Muscle layer of duodenum (tissue), 2 donors: ENCODE measurements around the gene ARRDC1.

Experiments
- H3K27ac ChIP-seq: one replicate; pipeline ENCODE4 v1.7.0; 2013; ENCODE audit warnings: mild to moderate bottlenecking, low read length
- H3K27me3 ChIP-seq: one replicate; pipeline ENCODE4 v1.7.0; 2013; ENCODE audit warnings: low read depth, mild to moderate bottlenecking, control low read depth, low read length
- H3K36me3 ChIP-seq, 2 donors: one replicate each; pipeline ENCODE4 v1.7.0; 2013; ENCODE audit warnings: low read length in 2 of 2, control low read depth in 1 of 2, mild to moderate bottlenecking in 1 of 2; ENCODE audit not compliant: insufficient read depth in 2 of 2, control insufficient read depth in 1 of 2
- H3K4me1 ChIP-seq, 2 donors: one replicate each; pipeline ENCODE4 v1.7.0; 2013; ENCODE audit warnings: low read length in 2 of 2, mild to moderate bottlenecking in 2 of 2, control low read depth in 1 of 2, moderate library complexity in 1 of 2; ENCODE audit not compliant: insufficient read depth in 2 of 2, control insufficient read depth in 1 of 2
- H3K4me3 ChIP-seq, 2 donors: one replicate each; pipeline ENCODE4 v1.7.0; 2013; ENCODE audit warnings: low read length in 2 of 2, low read depth in 1 of 2, mild to moderate bottlenecking in 1 of 2
- H3K9me3 ChIP-seq, 2 donors: one replicate each; pipeline ENCODE4 v1.7.0; 2013; ENCODE audit warnings: low read length in 2 of 2, control low read depth in 1 of 2, mild to moderate bottlenecking in 1 of 2; ENCODE audit not compliant: control insufficient read depth in 1 of 2
- donor health status: healthy.

ARRDC1 gene

GRCh38 chr9:137663584-137663983, 58.1 kb downstream of the ARRDC1 start:
- H3K27ac ChIP-seq: no peak overlapping the region

DNA sequence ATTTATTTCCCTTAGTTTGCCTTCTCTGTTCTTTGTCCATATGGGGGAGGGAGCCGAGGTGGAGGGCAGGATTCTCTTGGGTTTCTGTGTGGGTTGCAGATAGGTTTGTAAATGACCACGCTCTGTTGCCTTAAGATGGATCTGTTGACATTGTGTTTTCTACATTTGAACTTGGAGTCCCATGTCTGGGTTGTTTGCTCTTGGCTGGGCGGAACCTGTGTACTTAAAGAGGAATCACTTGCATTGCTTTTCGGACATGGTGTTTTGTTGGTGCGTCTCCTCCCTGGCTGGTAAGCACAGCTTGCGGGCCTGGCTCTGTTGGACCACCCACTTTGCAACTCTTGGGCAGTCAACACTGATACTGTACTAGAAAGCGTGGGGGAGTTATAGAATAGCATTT, 59.2 kb downstream of the ARRDC1 start:
- H3K4me3 ChIP-seq: no peak overlapping the region
- H3K4me1 ChIP-seq: peaks cover 0 to 41% of the 10 kb centered on the region in 2 donors
- no peaks in the 10 kb centered on the region for H3K36me3 ChIP-seq
- no peaks in the 10 kb centered on the region for H3K9me3 ChIP-seq
- no peak overlapping the region for H3K27ac ChIP-seq
- no peaks in the 10 kb centered on the region for H3K27me3 ChIP-seq

More at GRCh38 chr9:137663584-137663983, 58.1 kb downstream of the ARRDC1 start:
- Histone ChIP-seq H3K27me3 (no peaks in the 10 kb centered on the region), H3K9me3 (no peaks in the 10 kb centered on the region), H3K4me1 (peaks cover 0 to 41% of the 10 kb centered on the region in 2 donors), H3K36me3 (no peaks in the 10 kb centered on the region), H3K4me3 (no peak overlapping the region)
